GM23248 (cell line): ENCODE data around the gene MOB2.

ENCODE experiments used
- EZH2 ChIP-seq: fragments of 200-600 bp; sonication (generic); IDR thresholded peaks from 2 replicates; pipeline ENCODE4 v1.6.1; 2018; ENCODE audit warnings: antibody characterized with exemption, mild to moderate bottlenecking; ENCODE audit not compliant: insufficient read depth, poor library complexity, severe bottlenecking
- EZH2phosphoT487 ChIP-seq: fragments of 200-600 bp; sonication (generic); IDR thresholded peaks from 2 replicates; pipeline ENCODE4 v1.6.1; 2018; ENCODE audit warnings: antibody characterized with exemption, moderate library complexity, mild to moderate bottlenecking, low read depth; ENCODE audit not compliant: insufficient read depth

- TF ChIP-seq EZH2phosphoT487: no peak
- TF ChIP-seq EZH2: no peak
Measured at GRCh38 chr11:1422981-1423380, 63.6 kb downstream of the MOB2 start.
